HCT116 (cell line): ENCODE measurements around the gene ZNF618.

ENCODE experiments used
- ATF3 ChIP-seq: IDR thresholded peaks from 2 replicates; pipeline ENCODE4 v1.6.1; 2012
- CBX3 ChIP-seq: IDR thresholded peaks from 2 replicates; pipeline ENCODE4 v1.6.1; 2012; ENCODE audit warnings: low read depth
- ELF1 ChIP-seq: IDR thresholded peaks from 2 replicates; pipeline ENCODE4 v1.6.1; 2012; ENCODE audit warnings: low read depth, borderline replicate concordance
- EZH2 ChIP-seq: fragments of 200-600 bp; sonication (generic); IDR thresholded peaks from 2 replicates; pipeline ENCODE4 v1.6.1; 2017; ENCODE audit warnings: antibody characterized with exemption, mixed run types
- EZH2phosphoT487 ChIP-seq: fragments of 200-600 bp; IDR thresholded peaks from 2 replicates; pipeline ENCODE4 v1.6.1; 2018; ENCODE audit warnings: antibody characterized with exemption, borderline replicate concordance
- MAX ChIP-seq: IDR thresholded peaks from 2 replicates; pipeline ENCODE4 v1.6.1; 2012
- POLR2A ChIP-seq: IDR thresholded peaks from 2 replicates; pipeline ENCODE4 v1.7.0; 2011; ENCODE audit warnings: borderline replicate concordance; ENCODE audit not compliant: insufficient read depth, insufficient read length; ENCODE audit errors: extremely low read depth
- POLR2AphosphoS5 ChIP-seq: IDR thresholded peaks from 2 replicates; pipeline ENCODE4 v1.6.1; 2011; ENCODE audit warnings: mild to moderate bottlenecking, low read depth, low read length, moderate library complexity
- SIN3A ChIP-seq: IDR thresholded peaks from 2 replicates; pipeline ENCODE4 v1.6.1; 2012; ENCODE audit warnings: low read depth
- TF ChIP-seq, protein P1 (sequence below), 3 experiments: fragments of 200-600 bp in 1 of 3; sonication (generic) in 1 of 3; IDR thresholded peaks in 2 of 3; conservative IDR thresholded peaks in 1 of 3; 2 replicates each; pipeline ENCODE4 v1.5.1; 2012 to 2017; ENCODE audit warnings: low read depth in 2 of 3, low read length in 2 of 3, antibody characterized with exemption in 1 of 3, borderline replicate concordance in 1 of 3, control low read depth in 1 of 3, mild to moderate bottlenecking in 1 of 3, mixed read lengths in 1 of 3, mixed run types in 1 of 3, moderate library complexity in 1 of 3; ENCODE audit not compliant: insufficient read depth in 1 of 3
- TF ChIP-seq, protein P2 (sequence below): IDR thresholded peaks from 2 replicates; pipeline ENCODE4 v1.6.1; 2012; ENCODE audit warnings: low read depth

DNA sequence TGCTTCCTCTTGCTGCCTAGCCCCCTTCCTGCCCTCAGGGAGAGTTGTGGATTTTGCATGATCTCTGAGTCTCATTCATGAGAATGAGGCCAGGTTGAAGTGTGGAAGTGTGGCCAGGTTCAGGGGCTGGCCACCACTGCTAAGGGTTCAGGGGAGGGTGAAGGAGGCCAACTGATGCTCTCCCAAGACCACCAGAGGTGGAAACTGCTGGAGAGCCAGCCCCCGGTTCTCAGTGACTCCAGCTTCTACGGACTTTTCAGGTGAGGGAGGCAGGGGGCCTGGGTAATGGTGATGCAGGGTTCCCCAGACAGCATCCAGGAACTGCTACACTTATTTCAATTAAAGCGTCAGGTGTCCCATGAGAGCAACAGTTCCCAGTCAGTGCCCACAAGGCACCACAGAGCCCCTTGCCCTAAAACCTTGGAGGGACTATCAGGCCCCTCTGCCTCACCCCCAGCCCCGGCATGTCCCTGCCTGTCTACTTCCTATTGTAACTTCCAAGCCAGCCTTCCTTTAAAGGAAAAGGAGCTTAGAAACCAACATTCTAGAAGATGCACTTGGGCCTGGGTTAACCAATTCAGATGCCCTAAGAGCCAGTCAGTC, 151.9 kb downstream of the ZNF618 start:
- TF ChIP-seq, protein P1, sequence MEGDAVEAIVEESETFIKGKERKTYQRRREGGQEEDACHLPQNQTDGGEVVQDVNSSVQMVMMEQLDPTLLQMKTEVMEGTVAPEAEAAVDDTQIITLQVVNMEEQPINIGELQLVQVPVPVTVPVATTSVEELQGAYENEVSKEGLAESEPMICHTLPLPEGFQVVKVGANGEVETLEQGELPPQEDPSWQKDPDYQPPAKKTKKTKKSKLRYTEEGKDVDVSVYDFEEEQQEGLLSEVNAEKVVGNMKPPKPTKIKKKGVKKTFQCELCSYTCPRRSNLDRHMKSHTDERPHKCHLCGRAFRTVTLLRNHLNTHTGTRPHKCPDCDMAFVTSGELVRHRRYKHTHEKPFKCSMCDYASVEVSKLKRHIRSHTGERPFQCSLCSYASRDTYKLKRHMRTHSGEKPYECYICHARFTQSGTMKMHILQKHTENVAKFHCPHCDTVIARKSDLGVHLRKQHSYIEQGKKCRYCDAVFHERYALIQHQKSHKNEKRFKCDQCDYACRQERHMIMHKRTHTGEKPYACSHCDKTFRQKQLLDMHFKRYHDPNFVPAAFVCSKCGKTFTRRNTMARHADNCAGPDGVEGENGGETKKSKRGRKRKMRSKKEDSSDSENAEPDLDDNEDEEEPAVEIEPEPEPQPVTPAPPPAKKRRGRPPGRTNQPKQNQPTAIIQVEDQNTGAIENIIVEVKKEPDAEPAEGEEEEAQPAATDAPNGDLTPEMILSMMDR (IDR thresholded peaks at IDR 0.05 in 2 of 3, conservative IDR thresholded peaks at IDR 0.05 in 1 of 3; ENCODE audit: borderline replicate concordance in 1 of 3, insufficient read depth in 1 of 3, low read depth in 2 of 3, low read length in 2 of 3) = no peak
- TF ChIP-seq POLR2A (no peak), POLR2AphosphoS5 (no peak), ATF3 (no peak), EZH2 (no peak), CBX3 (no peak), ELF1 (no peak), SIN3A (no peak), EZH2phosphoT487 (no peak), MAX (no peak)
- TF ChIP-seq, protein P2, sequence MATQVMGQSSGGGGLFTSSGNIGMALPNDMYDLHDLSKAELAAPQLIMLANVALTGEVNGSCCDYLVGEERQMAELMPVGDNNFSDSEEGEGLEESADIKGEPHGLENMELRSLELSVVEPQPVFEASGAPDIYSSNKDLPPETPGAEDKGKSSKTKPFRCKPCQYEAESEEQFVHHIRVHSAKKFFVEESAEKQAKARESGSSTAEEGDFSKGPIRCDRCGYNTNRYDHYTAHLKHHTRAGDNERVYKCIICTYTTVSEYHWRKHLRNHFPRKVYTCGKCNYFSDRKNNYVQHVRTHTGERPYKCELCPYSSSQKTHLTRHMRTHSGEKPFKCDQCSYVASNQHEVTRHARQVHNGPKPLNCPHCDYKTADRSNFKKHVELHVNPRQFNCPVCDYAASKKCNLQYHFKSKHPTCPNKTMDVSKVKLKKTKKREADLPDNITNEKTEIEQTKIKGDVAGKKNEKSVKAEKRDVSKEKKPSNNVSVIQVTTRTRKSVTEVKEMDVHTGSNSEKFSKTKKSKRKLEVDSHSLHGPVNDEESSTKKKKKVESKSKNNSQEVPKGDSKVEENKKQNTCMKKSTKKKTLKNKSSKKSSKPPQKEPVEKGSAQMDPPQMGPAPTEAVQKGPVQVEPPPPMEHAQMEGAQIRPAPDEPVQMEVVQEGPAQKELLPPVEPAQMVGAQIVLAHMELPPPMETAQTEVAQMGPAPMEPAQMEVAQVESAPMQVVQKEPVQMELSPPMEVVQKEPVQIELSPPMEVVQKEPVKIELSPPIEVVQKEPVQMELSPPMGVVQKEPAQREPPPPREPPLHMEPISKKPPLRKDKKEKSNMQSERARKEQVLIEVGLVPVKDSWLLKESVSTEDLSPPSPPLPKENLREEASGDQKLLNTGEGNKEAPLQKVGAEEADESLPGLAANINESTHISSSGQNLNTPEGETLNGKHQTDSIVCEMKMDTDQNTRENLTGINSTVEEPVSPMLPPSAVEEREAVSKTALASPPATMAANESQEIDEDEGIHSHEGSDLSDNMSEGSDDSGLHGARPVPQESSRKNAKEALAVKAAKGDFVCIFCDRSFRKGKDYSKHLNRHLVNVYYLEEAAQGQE = no peak
